Ishikawa (cell line): ENCODE data around the gene SLC6A14.

Experiments
- FOXM1 ChIP-seq: IDR thresholded peaks from 2 replicates; pipeline ENCODE4 v1.6.1; 2012; ENCODE audit warnings: low read depth, borderline replicate concordance
- RAD21 ChIP-seq: IDR thresholded peaks from 2 replicates; pipeline ENCODE4 v1.6.1; 2012; ENCODE audit warnings: low read depth
- TCF12 ChIP-seq: IDR thresholded peaks from 2 replicates; pipeline ENCODE4 v1.6.1; 2012; ENCODE audit warnings: low read depth
- ZBTB7A ChIP-seq: IDR thresholded peaks from 2 replicates; pipeline ENCODE4 v1.6.1; 2012; ENCODE audit warnings: low read depth

DNA sequence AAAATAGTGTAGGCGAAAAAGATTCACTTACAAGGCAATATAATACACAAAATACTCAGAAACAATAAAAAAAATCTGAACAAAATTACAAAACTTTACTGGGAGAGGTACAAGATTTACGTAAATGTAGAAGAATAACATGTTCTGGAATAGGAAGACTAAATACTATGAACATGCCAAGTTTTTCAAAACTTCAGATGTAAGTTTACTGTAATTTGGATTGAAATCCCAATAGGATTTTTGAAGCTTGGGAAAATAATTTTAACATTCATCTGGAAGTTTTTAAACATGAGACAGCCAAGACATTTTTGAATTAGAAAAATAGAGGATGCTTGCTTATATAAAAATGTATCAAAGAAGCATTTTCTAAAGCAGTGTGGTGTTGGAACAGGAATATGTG, 56.9 kb downstream of the SLC6A14 start:
- TF ChIP-seq ZBTB7A = no peak
- TF ChIP-seq RAD21 = no peak
- no peak for TF ChIP-seq TCF12
- TF ChIP-seq FOXM1 = no peak
